PC-3 (cell line): ENCODE measurements around the gene RHOG. TPM values are rescaled to one million over a fixed set of nuclear protein-coding genes. Genes with fewer than 3 reads are reported as not detected.

Experiments
- ATAC-seq: fragments of 200-7000 bp; cut with Tn5 transposase; 2 replicates; pipeline ENCODE4 v1.9.1; 2020; ENCODE audit warnings: mild to moderate bottlenecking, moderate library complexity
- BruUV-seq: library from RNA; stranded (reverse); fragments of 400-500 nt; replicated peaks from 2 replicates; lab custom pipeline; 2021; lab: Mats Ljungman, UMichigan
- CTCF ChIA-PET: fragments of 300-600 bp; sonication (Branson Sonifier 250); formaldehyde crosslinking; loops from one replicate; lab custom pipeline; 2022; ENCODE audit warnings: antibody characterized with exemption; lab: Charles Lee
- POLR2A ChIA-PET: fragments of 300-600 bp; sonication (Branson Sonifier 250); formaldehyde crosslinking; loops from one replicate; lab custom pipeline; 2022; ENCODE audit warnings: antibody characterized with exemption; ENCODE audit not compliant: unreplicated experiment; lab: Charles Lee
- DNase-seq: peaks from one replicate; pipeline ENCODE4 v3.0.0-alpha.2; 2015
- H2AFZ ChIP-seq: fragments of 300-600 bp; sonication (generic); 2 replicates; pipeline ENCODE4 v1.6.0; 2016; ENCODE audit warnings: antibody characterized with exemption, low read length
- H3F3A ChIP-seq: fragments of 300-600 bp; sonication (generic); one replicate; pipeline ENCODE4 v1.6.0; 2017; ENCODE audit warnings: antibody characterized with exemption, low read length, control low read depth, mild to moderate bottlenecking; ENCODE audit not compliant: unreplicated experiment
- H3K27ac ChIP-seq: fragments of 300-600 bp; sonication (generic); 2 replicates; pipeline ENCODE4 v1.5.1; 2016; ENCODE audit warnings: mild to moderate bottlenecking, low read length
- H3K27me3 ChIP-seq: fragments of 300-600 bp; sonication (generic); 2 replicates; pipeline ENCODE4 v1.6.1; 2016; ENCODE audit warnings: low read length, mixed read lengths
- H3K36me3 ChIP-seq: fragments of 300-600 bp; sonication (generic); 2 replicates; pipeline ENCODE4 v1.6.1; 2016; ENCODE audit warnings: low read depth, mixed run types, low read length, mixed read lengths
- H3K4me1 ChIP-seq: fragments of 300-600 bp; sonication (generic); 2 replicates; pipeline ENCODE4 v1.5.1; 2016; ENCODE audit warnings: low read length; ENCODE audit not compliant: insufficient read depth
- H3K4me2 ChIP-seq: fragments of 300-600 bp; sonication (generic); 2 replicates; pipeline ENCODE4 v1.6.0; 2016; ENCODE audit warnings: low read length
- H3K4me3 ChIP-seq: fragments of 300-600 bp; sonication (generic); 2 replicates; pipeline ENCODE4 v1.5.1; 2016; ENCODE audit warnings: mild to moderate bottlenecking, low read length, mixed read lengths
- H3K79me2 ChIP-seq: fragments of 300-600 bp; sonication (generic); 2 replicates; pipeline ENCODE4 v1.6.1; 2017; ENCODE audit warnings: low read length, mixed read lengths
- H3K9ac ChIP-seq: fragments of 300-600 bp; sonication (generic); 2 replicates; pipeline ENCODE4 v1.6.0; 2016; ENCODE audit warnings: mild to moderate bottlenecking, low read length
- H3K9me2 ChIP-seq: fragments of 300-600 bp; sonication (generic); replicated peaks from 2 replicates; pipeline ENCODE4 v1.6.1; 2016; ENCODE audit warnings: mixed run types, low read length, mixed read lengths
- H3K9me3 ChIP-seq: fragments of 300-600 bp; sonication (generic); 2 replicates; pipeline ENCODE4 v1.6.1; 2016; ENCODE audit warnings: low read length, mixed read lengths
- H4K20me1 ChIP-seq: fragments of 300-600 bp; sonication (generic); 2 replicates; pipeline ENCODE4 v1.6.1; 2016; ENCODE audit warnings: low read length, mixed read lengths
- EZH2 ChIP-seq: fragments of 300-600 bp; sonication (generic); IDR thresholded peaks from one replicate; pipeline ENCODE4 v1.6.1; 2017; ENCODE audit warnings: antibody characterized with exemption, mild to moderate bottlenecking, low read length; ENCODE audit not compliant: unreplicated experiment
- EZH2phosphoT487 ChIP-seq: fragments of 300-600 bp; sonication (generic); IDR thresholded peaks from 2 replicates; pipeline ENCODE4 v1.6.1; 2018; ENCODE audit warnings: mild to moderate bottlenecking, antibody characterized with exemption, low read length, borderline replicate concordance
- intact Hi-C: fragments of 100-400 bp; cut with micrococcal nuclease; formaldehyde crosslinking; loops from 2 replicates; pipeline ENCODE4 v1.9.0; 2023
- total RNA-seq: library from RNA; depleted of rRNA; stranded (reverse); fragments of >200 nt; gene quantifications from 2 replicates; pipeline ENCODE4 v1.2.3, GENCODE V29; 2014
- TF ChIP-seq, protein P1 (sequence below): fragments of 300-600 bp; sonication (generic); conservative IDR thresholded peaks from 2 replicates; pipeline ENCODE4 v1.5.1; 2017; ENCODE audit warnings: antibody characterized with exemption, low read depth, mild to moderate bottlenecking, low read length

The RHOG gene
- total RNA-seq, 1 experiment from 2014 or later: 31.2 TPM

DNA sequence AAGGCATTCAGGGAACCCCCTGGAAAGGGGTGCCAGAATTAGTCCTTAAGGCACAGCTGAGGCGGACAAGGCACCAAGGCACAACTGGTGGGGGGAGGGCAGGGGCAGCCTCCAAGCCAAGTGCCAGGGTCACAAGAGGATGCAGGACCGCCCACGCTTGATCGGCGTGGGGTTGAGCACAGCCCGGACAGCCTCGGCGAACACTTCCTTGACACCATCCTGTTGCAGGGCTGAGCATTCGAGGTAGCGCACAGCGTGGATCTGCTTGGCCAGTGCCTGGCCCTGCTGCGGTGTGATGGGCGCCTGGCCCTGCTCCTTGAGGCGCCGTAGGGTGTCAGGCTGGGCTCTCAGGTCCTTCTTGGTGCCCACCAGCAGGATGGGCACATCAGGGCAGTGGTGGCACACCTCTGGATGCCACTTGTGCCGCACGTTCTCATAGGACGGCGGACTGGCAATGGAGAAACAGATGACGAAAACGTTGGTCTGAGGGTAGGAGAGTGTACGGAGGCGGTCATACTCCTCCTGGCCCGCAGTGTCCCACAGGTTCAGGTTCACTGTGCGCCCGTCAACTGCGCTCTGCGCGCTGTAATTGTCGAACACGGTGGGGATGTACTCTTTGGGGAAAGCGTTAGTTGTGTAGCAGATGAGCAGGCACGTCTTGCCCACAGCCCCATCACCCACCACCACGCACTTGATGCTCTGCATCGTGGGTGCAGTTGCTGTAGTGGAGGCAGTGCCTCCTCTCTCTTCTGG lies 13.1 kb downstream of the RHOG start:
- Histone ChIP-seq H3K9me3 (no peaks in the 10 kb centered on the region), H3K79me2 (peaks cover 19% of the 10 kb centered on the region; the same call in 1 of the 2 replicates), H3K9ac (no peak overlapping the region), H3K9me2 (no peaks in the 10 kb centered on the region), H3K27ac (no peak overlapping the region), H3K4me3 (no peak overlapping the region), H2AFZ (no peak overlapping the region), H3K27me3 (no peaks in the 10 kb centered on the region), H3K4me2 (no peak overlapping the region), H4K20me1 (no peaks in the 10 kb centered on the region), H3K36me3 (peaks cover 11% of the 10 kb centered on the region; the same call in 1 of the 2 replicates), H3F3A (no peaks in the 10 kb centered on the region), H3K4me1 (no peaks in the 10 kb centered on the region)
- DNase-seq (no peak), ATAC-seq (no peak)
- intact Hi-C loops: no loop called here
- TF ChIP-seq EZH2phosphoT487 (no peak), EZH2 (no peak)
- TF ChIP-seq, protein P1, sequence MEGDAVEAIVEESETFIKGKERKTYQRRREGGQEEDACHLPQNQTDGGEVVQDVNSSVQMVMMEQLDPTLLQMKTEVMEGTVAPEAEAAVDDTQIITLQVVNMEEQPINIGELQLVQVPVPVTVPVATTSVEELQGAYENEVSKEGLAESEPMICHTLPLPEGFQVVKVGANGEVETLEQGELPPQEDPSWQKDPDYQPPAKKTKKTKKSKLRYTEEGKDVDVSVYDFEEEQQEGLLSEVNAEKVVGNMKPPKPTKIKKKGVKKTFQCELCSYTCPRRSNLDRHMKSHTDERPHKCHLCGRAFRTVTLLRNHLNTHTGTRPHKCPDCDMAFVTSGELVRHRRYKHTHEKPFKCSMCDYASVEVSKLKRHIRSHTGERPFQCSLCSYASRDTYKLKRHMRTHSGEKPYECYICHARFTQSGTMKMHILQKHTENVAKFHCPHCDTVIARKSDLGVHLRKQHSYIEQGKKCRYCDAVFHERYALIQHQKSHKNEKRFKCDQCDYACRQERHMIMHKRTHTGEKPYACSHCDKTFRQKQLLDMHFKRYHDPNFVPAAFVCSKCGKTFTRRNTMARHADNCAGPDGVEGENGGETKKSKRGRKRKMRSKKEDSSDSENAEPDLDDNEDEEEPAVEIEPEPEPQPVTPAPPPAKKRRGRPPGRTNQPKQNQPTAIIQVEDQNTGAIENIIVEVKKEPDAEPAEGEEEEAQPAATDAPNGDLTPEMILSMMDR: no peak
- CTCF ChIA-PET: interaction anchor here (0.6 kb wide), 1 partner anchor 28 kb away, joined by 3 read pairs; the partner anchor contains the start of gene STIM1
- POLR2A ChIA-PET: no interaction called here
- TSS peak; percentile 43 for BruUV-seq

DNA sequence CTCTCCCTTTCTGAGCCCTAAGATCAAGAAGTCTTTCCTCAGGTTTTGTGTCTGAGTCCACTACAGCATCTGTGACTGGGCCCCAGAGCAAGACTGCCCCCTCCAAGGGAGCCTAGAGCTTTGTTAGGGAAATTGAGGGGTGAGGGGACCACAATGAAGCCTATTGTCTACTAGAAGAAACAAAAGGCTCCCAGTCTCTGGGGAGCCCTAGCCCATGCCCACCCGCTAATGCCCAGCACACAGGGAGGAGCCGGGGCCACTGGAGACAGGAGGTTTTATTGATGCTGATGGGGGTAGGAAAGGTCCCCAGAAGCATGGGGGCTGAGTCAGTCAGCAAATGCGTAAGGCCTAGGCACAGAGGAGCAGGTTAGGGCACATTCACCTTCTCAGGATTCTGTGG lies 14.0 kb downstream of the RHOG start:
- intact Hi-C loops: no loop called here
- DNase-seq (no peak), ATAC-seq (no peak)
- Histone ChIP-seq H3F3A (no peaks in the 10 kb centered on the region), H3K9me3 (no peaks in the 10 kb centered on the region), H3K9ac (no peak overlapping the region), H3K9me2 (no peaks in the 10 kb centered on the region), H3K4me1 (no peaks in the 10 kb centered on the region), H3K4me3 (no peak overlapping the region), H3K27me3 (no peaks in the 10 kb centered on the region), H3K27ac (no peak overlapping the region), H2AFZ (no peak overlapping the region), H3K4me2 (no peak overlapping the region), H4K20me1 (no peaks in the 10 kb centered on the region), H3K79me2 (peaks cover 12% of the 10 kb centered on the region; the same call in 1 of the 2 replicates), H3K36me3 (peaks cover 11% of the 10 kb centered on the region; the same call in 1 of the 2 replicates)
- CTCF ChIA-PET: interaction anchor here (0.6 kb wide), 1 partner anchor 28 kb away, joined by 3 read pairs; the partner anchor contains the start of gene STIM1
- POLR2A ChIA-PET: no interaction called here
- BruUV-seq: no TSS peak
- no peak for TF ChIP-seq EZH2
- TF ChIP-seq, protein P1: no peak
- no peak for TF ChIP-seq EZH2phosphoT487
